ENCODE measurements around the gene PSMC3IP.

DNA sequence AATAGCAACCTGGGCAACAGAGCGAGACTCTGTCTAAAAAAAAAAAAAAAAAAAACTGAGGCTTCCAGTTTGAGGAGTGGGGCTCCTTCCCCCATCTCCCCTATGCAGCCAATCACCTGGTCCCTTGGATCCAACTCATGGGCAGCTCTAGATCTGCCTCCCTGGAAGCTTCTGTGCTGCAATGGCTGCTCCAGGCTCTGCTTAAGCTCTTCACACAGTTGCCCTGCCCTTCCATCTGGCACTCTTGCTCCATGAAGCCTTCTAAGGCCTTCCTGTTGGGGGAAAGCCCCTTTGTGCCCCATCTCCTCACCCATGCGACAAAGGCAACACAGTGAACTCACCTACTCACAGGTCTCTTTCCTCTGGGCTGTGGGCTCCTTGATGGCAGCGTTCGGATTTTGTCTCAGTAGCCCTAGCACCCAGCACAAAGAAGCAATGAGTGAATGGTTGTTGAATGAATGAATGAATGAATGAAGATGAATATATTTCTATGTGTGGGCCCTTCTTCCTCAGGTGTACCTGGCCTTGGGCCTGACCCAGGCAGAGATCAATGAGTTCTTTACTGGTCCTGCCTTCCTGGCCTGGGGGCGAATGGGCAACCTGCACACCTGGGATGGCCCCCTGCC is 39.6 kb downstream of the PSMC3IP start:
- TF ChIP-seq, protein P1, sequence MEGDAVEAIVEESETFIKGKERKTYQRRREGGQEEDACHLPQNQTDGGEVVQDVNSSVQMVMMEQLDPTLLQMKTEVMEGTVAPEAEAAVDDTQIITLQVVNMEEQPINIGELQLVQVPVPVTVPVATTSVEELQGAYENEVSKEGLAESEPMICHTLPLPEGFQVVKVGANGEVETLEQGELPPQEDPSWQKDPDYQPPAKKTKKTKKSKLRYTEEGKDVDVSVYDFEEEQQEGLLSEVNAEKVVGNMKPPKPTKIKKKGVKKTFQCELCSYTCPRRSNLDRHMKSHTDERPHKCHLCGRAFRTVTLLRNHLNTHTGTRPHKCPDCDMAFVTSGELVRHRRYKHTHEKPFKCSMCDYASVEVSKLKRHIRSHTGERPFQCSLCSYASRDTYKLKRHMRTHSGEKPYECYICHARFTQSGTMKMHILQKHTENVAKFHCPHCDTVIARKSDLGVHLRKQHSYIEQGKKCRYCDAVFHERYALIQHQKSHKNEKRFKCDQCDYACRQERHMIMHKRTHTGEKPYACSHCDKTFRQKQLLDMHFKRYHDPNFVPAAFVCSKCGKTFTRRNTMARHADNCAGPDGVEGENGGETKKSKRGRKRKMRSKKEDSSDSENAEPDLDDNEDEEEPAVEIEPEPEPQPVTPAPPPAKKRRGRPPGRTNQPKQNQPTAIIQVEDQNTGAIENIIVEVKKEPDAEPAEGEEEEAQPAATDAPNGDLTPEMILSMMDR (IDR thresholded peaks at IDR 0.05), result no peak
- no peak for TF ChIP-seq EP300 (IDR thresholded peaks at IDR 0.05)

Measured in upper lobe of left lung (tissue), 4 donors.